NCI-H82 treated with DMSO at 0.1 percent for 48 hours (cell line): ENCODE measurements around the gene SPATA31A3.
"Not testable (repeated sequence)": the region's sequence is repeated elsewhere in the genome, so short reads cannot be mapped to it uniquely, and the experiment has no call there.

Source experiments
- DNase-seq: peaks from one replicate; lab custom pipeline; 2025; ENCODE audit not compliant: unreplicated experiment; lab: John Stamatoyannopoulos, UW

The SPATA31A3 gene

DNA sequence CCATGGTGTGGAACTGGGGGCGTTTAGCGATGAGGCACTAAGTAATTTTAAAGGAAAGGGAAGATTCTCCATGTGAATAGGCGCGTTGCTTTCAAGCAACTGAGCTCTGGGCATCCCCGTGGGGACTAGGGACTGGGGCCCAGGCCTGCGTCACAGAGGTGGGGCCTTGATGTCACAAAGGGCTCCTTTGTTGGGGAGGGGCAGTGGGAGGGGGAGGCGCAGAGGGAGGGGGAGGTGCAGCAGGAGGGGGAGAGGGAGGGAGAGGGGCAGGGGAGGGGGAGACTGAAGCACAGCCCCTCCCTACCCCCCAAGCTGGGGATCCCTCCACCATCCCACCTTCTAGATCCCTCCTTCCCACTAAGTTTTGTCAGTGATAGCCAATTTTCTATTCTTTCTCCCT is at the start of gene SPATA31A3:
TSS of gene SPATA31A3 (minus strand) at position 101 of the 400 bp plus-strand sequence. CDS start at position 72, 29 bp downstream.
- not testable (repeated sequence) for DNase-seq

- DNase-seq: not testable (repeated sequence)
Measured at GRCh38 chr9:66952576-66952975, 39.8 kb downstream of the SPATA31A3 start.

- DNase-seq: not testable (repeated sequence)
Measured at GRCh38 chr9:66942400-66943155, 49.8 kb downstream of the SPATA31A3 start.

GRCh38 chr9:66939878-66940830 is 52.2 kb downstream of the SPATA31A3 start:
- not testable (repeated sequence) for DNase-seq

- DNase-seq: not testable (repeated sequence)
Measured at GRCh38 chr9:66938322-66938721, 54.0 kb downstream of the SPATA31A3 start.

DNA sequence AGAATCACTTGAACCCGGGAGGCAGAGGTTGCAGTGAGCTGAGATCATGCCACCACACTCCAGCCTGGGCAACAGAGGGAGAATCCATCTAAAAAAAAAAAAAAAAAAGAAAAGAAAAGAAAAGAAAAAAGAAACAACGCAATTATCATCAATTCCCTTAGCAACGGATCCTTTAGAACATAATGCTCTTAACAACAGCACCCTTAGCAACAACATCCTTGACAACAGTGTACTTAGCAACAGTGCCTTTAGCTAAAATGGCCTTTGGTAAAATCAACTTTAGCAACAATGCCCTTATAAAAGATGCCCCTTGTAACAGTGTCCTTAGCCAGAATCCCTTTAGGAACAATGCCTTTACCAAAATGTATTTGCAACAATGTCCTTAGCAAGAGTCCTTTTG is 54.7 kb downstream of the SPATA31A3 start:
- DNase-seq: not testable (repeated sequence)
